22Rv1 (cell line): ENCODE data around the gene CMTM2.

Source experiments
- ZFX ChIP-seq: fragments of 450-650 bp; IDR thresholded peaks from 2 replicates; pipeline ENCODE4 v1.6.1; 2017; ENCODE audit warnings: antibody characterized with exemption, borderline replicate concordance
- TF ChIP-seq, protein P1 (sequence below): fragments of 450-650 bp; IDR thresholded peaks from 2 replicates; pipeline ENCODE4 v1.5.1; 2017; ENCODE audit warnings: mild to moderate bottlenecking

- TF ChIP-seq, protein P1, sequence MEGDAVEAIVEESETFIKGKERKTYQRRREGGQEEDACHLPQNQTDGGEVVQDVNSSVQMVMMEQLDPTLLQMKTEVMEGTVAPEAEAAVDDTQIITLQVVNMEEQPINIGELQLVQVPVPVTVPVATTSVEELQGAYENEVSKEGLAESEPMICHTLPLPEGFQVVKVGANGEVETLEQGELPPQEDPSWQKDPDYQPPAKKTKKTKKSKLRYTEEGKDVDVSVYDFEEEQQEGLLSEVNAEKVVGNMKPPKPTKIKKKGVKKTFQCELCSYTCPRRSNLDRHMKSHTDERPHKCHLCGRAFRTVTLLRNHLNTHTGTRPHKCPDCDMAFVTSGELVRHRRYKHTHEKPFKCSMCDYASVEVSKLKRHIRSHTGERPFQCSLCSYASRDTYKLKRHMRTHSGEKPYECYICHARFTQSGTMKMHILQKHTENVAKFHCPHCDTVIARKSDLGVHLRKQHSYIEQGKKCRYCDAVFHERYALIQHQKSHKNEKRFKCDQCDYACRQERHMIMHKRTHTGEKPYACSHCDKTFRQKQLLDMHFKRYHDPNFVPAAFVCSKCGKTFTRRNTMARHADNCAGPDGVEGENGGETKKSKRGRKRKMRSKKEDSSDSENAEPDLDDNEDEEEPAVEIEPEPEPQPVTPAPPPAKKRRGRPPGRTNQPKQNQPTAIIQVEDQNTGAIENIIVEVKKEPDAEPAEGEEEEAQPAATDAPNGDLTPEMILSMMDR: no peak; the same call in 1 of the 2 replicates
- no peak for TF ChIP-seq ZFX
These were observed 9.9 kb downstream of the CMTM2 start for GRCh38 chr16:66588981-66589713.
